Hepatocyte (in vitro differentiated cells): ENCODE data around the gene SYNDIG1.

ENCODE experiments used
- CTCF ChIP-seq: fragments of 200-600 bp; sonication (generic); IDR thresholded peaks from 2 replicates; pipeline ENCODE4 v1.5.1; 2016; ENCODE audit warnings: antibody characterized with exemption, mild to moderate bottlenecking; ENCODE audit not compliant: poor library complexity
- EZH2 ChIP-seq: fragments of 200-600 bp; sonication (generic); IDR thresholded peaks from 2 replicates; pipeline ENCODE4 v1.6.1; 2016; ENCODE audit warnings: antibody characterized with exemption, mild to moderate bottlenecking, borderline replicate concordance
- EZH2phosphoT487 ChIP-seq: fragments of 200-600 bp; sonication (generic); IDR thresholded peaks from one replicate; pipeline ENCODE4 v1.6.1; 2018; ENCODE audit warnings: antibody characterized with exemption, mild to moderate bottlenecking, low read depth, moderate library complexity; ENCODE audit not compliant: unreplicated experiment, severe bottlenecking

GRCh38 chr20:24675651-24676352 lies 206.4 kb downstream of the SYNDIG1 start:
- TF ChIP-seq CTCF = no peak
- TF ChIP-seq EZH2phosphoT487 = no peak
- no peak for TF ChIP-seq EZH2
